ENCODE measurements around the gene PHTF2.

- TF ChIP-seq CTCF (conservative IDR thresholded peaks at IDR 0.05; ENCODE audit: low read length) = no peak
- TF ChIP-seq EZH2phosphoT487 (IDR thresholded peaks at IDR 0.05; ENCODE audit: borderline replicate concordance, low read depth, low read length) = no peak
Measured at GRCh38 chr7:77766801-77767605, 31.6 kb upstream of the PHTF2 start.

Measured in OCI-LY7 (cell line).